GM12891 (cell line): ENCODE data around the gene MMS19.
A peak's percentile ranks its signal among the peaks of the same experiment; 100 is the strongest.
"Not testable (repeated sequence)": the region's sequence is repeated elsewhere in the genome, so short reads cannot be mapped to it uniquely, and the experiment has no call there.

Experiments used
- DNase-seq: peaks from one replicate; pipeline ENCODE4 v3.0.0; 2011; ENCODE audit warnings: low spot score; ENCODE audit not compliant: insufficient read length
- FAIRE-seq: peaks from 2 replicates; lab custom pipeline; 2011; peaks lifted over from hg19 to GRCh38; lab: Jason Lieb, UNC
- PAX5 ChIP-seq: IDR thresholded peaks from 2 replicates; pipeline ENCODE4 v1.6.1; 2011; ENCODE audit warnings: low read length, moderate library complexity, mild to moderate bottlenecking; ENCODE audit not compliant: insufficient read depth, severe bottlenecking
- POLR2A ChIP-seq: IDR thresholded peaks from 2 replicates; pipeline ENCODE4 v1.6.1; 2011; ENCODE audit warnings: low read depth, low read length, control low read depth
- POLR2AphosphoS5 ChIP-seq: IDR thresholded peaks from 2 replicates; pipeline ENCODE4 v1.6.1; 2011; ENCODE audit warnings: low read depth, low read length, control low read depth
- POU2F2 ChIP-seq: IDR thresholded peaks from 2 replicates; pipeline ENCODE4 v1.6.1; 2011; ENCODE audit warnings: low read depth, mild to moderate bottlenecking, control low read depth, low read length, moderate library complexity
- SPI1 ChIP-seq: IDR thresholded peaks from 2 replicates; pipeline ENCODE4 v1.6.1; 2011; ENCODE audit warnings: low read depth, low read length, control low read depth
- TAF1 ChIP-seq: IDR thresholded peaks from 2 replicates; pipeline ENCODE4 v1.6.1; 2011; ENCODE audit warnings: low read depth, low read length, control low read depth

MMS19 gene

DNA sequence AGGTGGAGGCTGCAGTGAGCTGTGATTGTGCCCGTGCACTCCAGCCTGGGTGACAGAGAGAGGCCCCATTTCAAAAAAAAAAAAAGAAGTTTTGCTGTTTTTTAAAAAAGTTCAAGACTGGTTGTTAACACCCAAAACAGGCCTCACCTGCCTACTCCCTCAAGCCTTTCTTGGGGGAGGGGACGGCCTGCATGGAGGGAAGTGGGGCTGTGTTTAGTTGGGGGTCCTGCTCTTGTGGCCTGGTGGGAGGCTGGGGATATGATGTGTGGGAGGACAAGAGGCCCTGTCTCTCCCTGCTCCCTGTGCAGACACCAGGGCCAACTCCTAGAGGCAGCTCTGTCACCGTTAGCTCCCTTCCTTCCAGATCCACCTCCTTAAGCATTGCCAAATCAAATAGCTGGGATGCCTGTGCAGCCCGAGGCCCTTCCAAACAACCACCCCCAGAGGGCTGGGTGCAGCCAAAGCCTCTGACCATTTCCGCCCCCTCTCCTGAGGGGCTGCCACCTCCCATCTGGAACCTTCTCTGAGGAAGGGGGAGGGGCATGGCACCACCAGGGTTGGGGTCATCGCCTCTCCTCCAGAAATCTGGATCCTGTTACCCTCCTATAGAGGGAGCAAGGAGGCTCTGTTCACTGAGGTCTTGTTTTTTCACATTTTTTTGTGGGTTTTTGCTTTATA, 41.4 kb upstream of the MMS19 start:
- FAIRE-seq, result no peak
- DNase-seq, result no peak
- TF ChIP-seq TAF1 (no peak), POLR2AphosphoS5 (no peak)

DNA sequence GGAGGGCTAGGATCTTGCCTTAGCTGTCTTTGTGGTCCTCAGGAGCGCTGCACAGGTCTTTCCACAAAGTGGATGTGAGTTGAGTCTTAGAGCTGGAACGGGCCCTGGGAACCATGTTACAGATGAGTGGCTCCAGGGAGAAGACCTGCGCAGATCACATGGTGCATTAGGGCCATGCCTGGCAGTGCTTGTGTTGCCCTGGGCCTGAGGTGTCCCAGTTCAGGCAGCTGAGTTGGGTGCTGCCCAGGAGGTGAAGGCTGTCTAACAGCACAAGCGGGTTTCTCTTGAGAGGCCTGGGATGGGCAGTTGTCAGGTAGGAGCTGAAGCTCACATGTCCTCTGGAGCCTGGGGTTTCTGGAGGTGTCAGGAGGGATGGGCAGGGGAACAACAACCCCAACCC, 40.6 kb upstream of the MMS19 start:
- FAIRE-seq (no peak), DNase-seq (no peak)
- TF ChIP-seq POLR2AphosphoS5, result no peak
- TF ChIP-seq PAX5, result no peak
- no peak for TF ChIP-seq TAF1
- no peak for TF ChIP-seq POU2F2
- no peak for TF ChIP-seq POLR2A
- no peak for TF ChIP-seq SPI1

DNA sequence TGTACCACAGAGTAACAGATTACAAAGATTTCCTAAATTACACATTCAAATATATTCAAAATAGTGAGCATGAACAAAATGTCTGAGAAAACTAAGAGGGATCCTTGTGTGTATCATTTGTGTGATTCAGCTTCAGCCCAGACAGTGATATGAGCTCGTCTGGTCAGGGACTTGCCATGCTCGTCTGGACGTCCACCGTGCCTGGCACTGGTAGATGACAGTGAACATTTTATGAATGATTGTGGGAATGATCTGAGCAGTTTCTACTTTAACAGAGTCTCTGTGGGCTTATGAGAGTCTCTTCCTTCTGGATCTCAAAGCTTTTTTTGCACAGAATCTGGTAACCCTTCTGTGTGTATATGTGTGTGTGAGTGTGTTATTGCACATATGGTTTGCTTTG, 40.2 kb upstream of the MMS19 start:
- DNase-seq (no peak), FAIRE-seq (no peak)
- TF ChIP-seq POU2F2 (no peak), PAX5 (no peak), POLR2AphosphoS5 (no peak), SPI1 (no peak), TAF1 (no peak), POLR2A (no peak)

DNA sequence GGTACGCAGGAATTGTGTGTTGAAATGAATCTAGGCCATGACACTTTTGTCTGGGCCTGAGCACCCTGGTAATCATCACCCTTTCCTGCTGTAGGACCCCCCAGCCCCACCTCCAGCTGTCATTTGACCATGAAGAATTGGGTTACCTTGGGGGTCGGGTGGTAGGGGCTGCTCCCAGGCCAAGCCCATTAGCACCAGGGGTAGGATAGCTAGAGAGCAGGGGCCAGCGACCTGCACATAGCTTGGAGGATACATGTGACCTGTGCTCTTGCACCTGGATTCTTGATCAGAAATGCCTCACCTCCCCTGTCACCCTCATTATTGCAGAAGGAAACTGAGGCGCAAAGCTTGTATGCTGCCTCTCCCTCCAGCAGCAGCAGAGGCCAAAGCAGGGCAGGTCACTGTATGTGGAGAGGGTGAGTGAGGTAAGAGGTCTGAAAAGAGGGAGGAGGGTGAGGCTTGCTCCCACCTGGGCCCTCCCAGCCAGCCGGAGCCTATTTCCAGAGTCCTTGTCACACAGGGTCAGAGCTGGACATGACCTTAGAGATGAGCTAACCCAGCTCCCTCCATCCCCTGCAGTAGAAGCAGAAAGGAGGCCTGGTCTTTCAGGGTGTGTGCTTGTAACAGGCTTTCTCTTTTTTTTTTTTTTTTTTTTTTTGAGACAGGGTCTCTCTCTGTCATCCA, 39.1 kb upstream of the MMS19 start:
- DNase-seq, result no peak
- no peak for FAIRE-seq
- TF ChIP-seq PAX5, result no peak
- TF ChIP-seq TAF1, result no peak
- TF ChIP-seq POU2F2, result no peak

DNA sequence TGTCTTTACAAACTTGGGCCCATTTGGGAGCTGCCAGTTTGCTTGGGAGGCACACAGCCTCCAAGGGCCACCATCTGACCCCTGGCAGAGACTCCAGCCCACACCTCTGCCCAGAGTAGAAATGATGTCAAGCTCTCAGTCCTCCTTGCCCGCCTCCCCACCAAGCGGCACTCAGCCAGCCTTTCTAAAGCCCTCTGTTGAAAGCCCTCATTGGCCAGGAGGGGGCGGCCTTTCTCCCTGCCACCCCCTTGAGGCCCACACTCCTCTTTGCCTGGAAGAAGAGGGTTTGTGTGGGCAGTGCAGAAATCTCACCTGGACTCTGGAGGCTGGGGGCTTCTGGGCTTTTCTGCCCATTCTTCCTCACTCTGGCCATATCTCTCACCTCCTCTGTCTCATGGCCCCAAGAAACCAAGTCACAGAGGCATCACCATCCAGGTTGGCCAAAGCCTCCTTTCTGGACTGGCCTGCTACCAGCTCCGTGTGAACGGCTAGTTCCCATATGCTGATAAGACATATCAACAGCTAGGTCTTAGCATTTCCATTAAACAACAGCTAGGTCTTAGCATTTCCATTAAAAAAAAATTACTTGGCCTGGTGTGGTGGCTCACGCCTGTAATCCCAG, 36.6 kb upstream of the MMS19 start:
- FAIRE-seq (no peak), DNase-seq (peak; percentile 60)
- no peak for TF ChIP-seq PAX5
- no peak for TF ChIP-seq POU2F2
- TF ChIP-seq POLR2AphosphoS5, result no peak
- no peak for TF ChIP-seq SPI1

DNA sequence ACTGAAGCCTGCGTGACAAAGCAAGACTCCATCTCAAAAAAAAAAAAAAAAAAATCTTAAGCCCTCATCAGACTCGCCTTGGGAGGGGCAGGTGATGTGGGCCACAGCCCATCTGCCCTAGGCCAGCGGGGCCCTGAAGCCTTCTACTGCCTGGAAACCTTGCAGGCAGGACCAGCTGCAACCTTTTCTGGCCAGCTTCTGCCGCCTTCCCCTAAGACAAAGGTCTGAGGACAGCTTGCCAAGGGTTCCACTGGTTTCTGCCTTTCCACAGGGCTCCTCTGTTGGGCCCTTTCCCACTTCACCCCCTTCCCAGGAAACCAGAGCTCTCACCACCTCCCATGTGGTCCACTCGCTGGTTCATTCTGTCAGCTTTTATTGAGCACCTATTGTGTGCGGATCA, 35.7 kb upstream of the MMS19 start:
- FAIRE-seq (no peak), DNase-seq (no peak)
- TF ChIP-seq PAX5 (no peak), POLR2AphosphoS5 (no peak), TAF1 (no peak), POU2F2 (no peak), SPI1 (no peak), POLR2A (no peak)

DNA sequence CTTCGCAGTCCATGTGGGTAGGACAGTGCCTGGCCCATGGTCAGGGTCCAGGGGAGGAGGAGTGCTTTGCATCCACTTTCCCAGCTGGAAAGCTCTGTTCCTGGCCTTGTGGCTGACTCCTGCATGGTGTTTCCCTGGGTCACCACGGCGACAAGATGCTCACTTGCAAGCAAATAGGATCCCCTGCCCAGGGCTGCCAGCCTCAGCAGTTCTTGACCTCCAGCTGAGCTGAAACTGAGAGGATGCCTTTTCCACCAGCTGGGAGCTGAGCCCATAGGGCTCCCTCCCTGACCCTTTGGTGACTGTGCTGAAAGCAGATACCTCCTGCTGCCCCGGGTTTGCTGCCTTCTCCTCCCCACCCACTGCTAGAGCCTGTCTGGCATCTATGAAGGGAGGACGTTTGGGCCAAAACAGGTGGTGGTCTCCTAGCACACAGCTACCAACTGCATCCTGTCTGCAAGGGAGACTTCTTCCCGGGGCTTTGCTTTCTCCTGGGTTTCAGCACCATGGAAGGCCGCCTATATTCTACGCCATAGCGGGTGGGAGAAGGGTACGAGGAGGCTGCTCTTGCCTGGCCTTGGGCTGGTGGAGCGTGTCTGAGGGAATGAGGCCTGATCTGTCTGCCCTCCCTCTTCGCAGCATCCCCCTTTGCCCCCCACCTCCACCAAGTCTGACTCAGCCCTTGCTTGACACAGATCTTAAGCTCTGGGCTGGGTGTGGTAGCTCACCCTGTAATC, 34.9 kb upstream of the MMS19 start:
- DNase-seq (no peak), FAIRE-seq (no peak)
- TF ChIP-seq TAF1 (no peak), PAX5 (no peak), POLR2AphosphoS5 (no peak), POU2F2 (no peak), SPI1 (no peak), POLR2A (no peak)

DNA sequence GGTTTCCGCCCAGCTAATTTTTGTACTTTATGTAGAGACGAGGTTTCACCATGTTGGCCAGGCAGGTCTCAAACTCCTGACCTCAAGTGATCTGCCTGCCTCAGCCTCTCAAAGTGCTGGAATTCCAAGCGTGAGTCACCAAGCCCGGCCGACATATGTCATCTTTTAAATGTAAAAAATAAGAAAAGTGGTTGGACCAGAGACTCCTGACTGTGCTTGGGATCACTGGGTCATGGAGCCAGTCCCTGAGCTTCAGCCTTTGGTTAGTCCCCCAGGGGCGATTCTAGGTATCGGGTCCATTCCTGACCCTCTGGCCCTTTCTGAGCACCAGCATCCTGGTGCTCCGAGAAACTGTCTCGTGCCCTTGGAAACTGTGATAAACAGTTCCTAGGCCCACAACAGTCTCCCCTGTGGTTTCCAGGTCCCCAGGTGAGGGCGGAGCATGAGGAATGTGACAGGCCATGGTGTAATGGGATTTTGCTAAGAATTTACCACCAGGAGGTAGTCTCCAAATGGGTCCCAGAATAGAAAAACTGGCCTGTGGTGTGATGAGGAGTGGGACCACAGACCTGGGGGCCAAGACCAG, 33.3 kb upstream of the MMS19 start:
- TF ChIP-seq POLR2AphosphoS5 (no peak), PAX5 (no peak)
- DNase-seq, result no peak
- no peak for FAIRE-seq

DNA sequence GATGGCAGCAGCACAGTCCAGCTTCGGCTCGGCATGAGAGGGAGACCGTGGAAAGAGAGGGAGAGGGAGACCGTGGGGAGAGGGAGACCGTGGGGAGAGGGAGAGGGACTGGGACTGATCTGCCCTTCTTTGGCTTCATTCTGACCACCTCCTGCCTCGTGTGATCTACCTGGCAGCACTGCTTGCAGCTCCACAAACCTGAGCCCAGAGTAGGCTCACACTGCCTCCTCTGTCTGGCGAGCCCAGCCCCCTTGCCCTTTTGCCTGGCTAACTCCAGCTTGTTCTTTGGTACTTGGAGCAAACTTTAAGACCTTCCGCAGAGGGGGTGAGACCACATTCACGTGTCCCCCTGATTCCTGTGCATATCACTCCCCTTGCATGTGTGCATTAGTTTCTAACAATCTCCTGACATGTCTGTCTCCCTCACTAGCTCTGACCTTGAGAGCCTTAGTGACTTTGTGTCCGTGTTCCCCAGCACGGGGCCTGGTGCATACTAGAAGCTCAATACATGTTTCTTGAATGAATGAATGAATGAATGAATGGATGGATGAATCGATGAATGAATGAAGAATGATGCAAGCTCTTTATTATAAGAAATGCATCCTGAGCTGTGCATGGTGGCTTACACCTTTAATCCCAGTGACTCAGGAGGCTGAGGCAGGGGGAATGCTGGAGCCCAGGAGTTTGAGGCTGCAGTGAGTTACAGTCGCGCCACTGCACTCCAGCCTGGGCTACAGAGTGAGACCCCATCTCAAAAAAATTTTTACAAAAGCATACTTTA, 31.7 kb upstream of the MMS19 start:
- no peak for FAIRE-seq
- TF ChIP-seq PAX5 (no peak), TAF1 (no peak), SPI1 (no peak), POLR2A (no peak), POLR2AphosphoS5 (no peak)
- no peak for DNase-seq

DNA sequence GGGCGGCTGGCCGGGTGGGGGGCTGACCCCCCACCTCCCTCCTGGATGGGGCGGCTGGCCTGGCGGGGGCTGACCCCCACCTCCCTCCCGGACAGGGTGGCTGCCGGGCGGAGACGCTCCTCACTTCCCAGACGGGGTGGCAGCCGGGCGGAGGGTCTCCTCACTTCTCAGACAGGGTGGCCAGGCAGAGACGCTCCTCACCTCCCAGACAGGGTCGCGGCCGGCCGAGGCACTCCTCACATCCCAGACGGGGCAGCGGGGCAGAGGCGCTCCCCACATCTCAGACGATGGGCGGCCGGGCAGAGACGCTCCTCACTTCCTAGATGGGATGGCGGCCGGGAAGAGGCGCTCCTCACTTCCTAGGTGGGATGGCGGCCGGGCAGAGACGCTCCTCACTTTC, 30.7 kb upstream of the MMS19 start:
- DNase-seq, FAIRE-seq: not testable (repeated sequence)
